Caco-2 (cell line): Measurements from ENCODE around the gene B3GNT4. TPM values are rescaled to one million over a fixed set of nuclear protein-coding genes. Genes with fewer than 3 reads are reported as not detected.

Experiments
- BruUV-seq: library from RNA; stranded (reverse); fragments of 400-500 nt; replicated peaks from 2 replicates; lab custom pipeline; 2021; lab: Mats Ljungman, UMichigan
- CTCF ChIA-PET: fragments of 300-600 bp; sonication (Branson Sonifier 250); formaldehyde crosslinking; loops from one replicate; lab custom pipeline; 2022; ENCODE audit warnings: antibody characterized with exemption; lab: Charles Lee
- POLR2A ChIA-PET: fragments of 300-600 bp; sonication (Branson Sonifier 250); formaldehyde crosslinking; loops from one replicate; lab custom pipeline; 2022; ENCODE audit warnings: antibody characterized with exemption; lab: Charles Lee
- DNase-seq, 2 experiments: peaks; one replicate each; pipeline versions ENCODE4 v3.0.0 to v3.0.0-alpha.2; 2020 to 2022
- H3K27me3 ChIP-seq: replicated peaks from 2 replicates; pipeline ENCODE4 v1.6.0; 2011; ENCODE audit warnings: low read length; ENCODE audit not compliant: control insufficient read depth, insufficient read depth
- H3K36me3 ChIP-seq: 2 replicates; pipeline ENCODE4 v1.5.1; 2011; ENCODE audit warnings: low read length; ENCODE audit not compliant: control insufficient read depth, insufficient read depth
- H3K4me1 ChIP-seq: fragments of 250-450 bp; sonication (Bioruptor Pico); 2 replicates; pipeline ENCODE4 v1.5.1; 2020; ENCODE audit warnings: mild to moderate bottlenecking
- H3K4me3 ChIP-seq: 2 replicates; pipeline ENCODE4 v1.5.1; 2011; ENCODE audit warnings: low read depth, mild to moderate bottlenecking, control low read depth, low read length
- H3K9me3 ChIP-seq: fragments of 250-450 bp; sonication (Bioruptor Pico); 2 replicates; pipeline ENCODE4 v1.5.1; 2020; ENCODE audit warnings: mild to moderate bottlenecking, moderate library complexity
- H3K27ac Mint-ChIP-seq: one replicate; pipeline ENCODE4 v1.8.0; 2022; ENCODE audit warnings: mixed read lengths; ENCODE audit not compliant: unreplicated experiment
- H3K27me3 Mint-ChIP-seq: one replicate; pipeline ENCODE4 v1.8.0; 2022; ENCODE audit warnings: mixed read lengths; ENCODE audit not compliant: insufficient read depth, unreplicated experiment
- H3K36me3 Mint-ChIP-seq: one replicate; pipeline ENCODE4 v1.8.0; 2022; ENCODE audit warnings: mild to moderate bottlenecking, mixed read lengths; ENCODE audit not compliant: insufficient read depth, unreplicated experiment
- H3K4me1 Mint-ChIP-seq: one replicate; pipeline ENCODE4 v1.8.0; 2022; ENCODE audit warnings: low read depth, mixed read lengths; ENCODE audit not compliant: unreplicated experiment
- H3K4me3 Mint-ChIP-seq: one replicate; pipeline ENCODE4 v1.8.0; 2022; ENCODE audit warnings: mild to moderate bottlenecking, moderate library complexity, mixed read lengths; ENCODE audit not compliant: unreplicated experiment
- H3K9me3 Mint-ChIP-seq: one replicate; pipeline ENCODE4 v1.8.0; 2022; ENCODE audit warnings: mixed read lengths; ENCODE audit not compliant: unreplicated experiment
- intact Hi-C: fragments of 100-400 bp; cut with micrococcal nuclease; formaldehyde crosslinking; loops from one replicate; pipeline ENCODE4 v1.10.0; 2022; ENCODE audit not compliant: unreplicated experiment
- total RNA-seq: library from RNA; stranded (reverse); gene quantifications from 2 replicates; pipeline ENCODE4 v1.2.3, GENCODE V29; 2022
- TF ChIP-seq, protein P1 (sequence below), 2 experiments: fragments of 200-600 bp in 1 of 2; IDR thresholded peaks; 1 replicate in 1 of 2; 2 replicates in 1 of 2; pipeline versions ENCODE4 v1.5.1 to v1.8.0; 2011 to 2022; ENCODE audit warnings: antibody characterized with exemption in 1 of 2, control low read depth in 1 of 2, inconsistent platforms in 1 of 2, low read depth in 1 of 2, low read length in 1 of 2, mild to moderate bottlenecking in 1 of 2, moderate library complexity in 1 of 2; ENCODE audit not compliant: insufficient read depth in 1 of 2, severe bottlenecking in 1 of 2, unreplicated experiment in 1 of 2

Gene B3GNT4
- total RNA-seq, 1 experiment from 2014 or later, result 2.2 TPM

DNA sequence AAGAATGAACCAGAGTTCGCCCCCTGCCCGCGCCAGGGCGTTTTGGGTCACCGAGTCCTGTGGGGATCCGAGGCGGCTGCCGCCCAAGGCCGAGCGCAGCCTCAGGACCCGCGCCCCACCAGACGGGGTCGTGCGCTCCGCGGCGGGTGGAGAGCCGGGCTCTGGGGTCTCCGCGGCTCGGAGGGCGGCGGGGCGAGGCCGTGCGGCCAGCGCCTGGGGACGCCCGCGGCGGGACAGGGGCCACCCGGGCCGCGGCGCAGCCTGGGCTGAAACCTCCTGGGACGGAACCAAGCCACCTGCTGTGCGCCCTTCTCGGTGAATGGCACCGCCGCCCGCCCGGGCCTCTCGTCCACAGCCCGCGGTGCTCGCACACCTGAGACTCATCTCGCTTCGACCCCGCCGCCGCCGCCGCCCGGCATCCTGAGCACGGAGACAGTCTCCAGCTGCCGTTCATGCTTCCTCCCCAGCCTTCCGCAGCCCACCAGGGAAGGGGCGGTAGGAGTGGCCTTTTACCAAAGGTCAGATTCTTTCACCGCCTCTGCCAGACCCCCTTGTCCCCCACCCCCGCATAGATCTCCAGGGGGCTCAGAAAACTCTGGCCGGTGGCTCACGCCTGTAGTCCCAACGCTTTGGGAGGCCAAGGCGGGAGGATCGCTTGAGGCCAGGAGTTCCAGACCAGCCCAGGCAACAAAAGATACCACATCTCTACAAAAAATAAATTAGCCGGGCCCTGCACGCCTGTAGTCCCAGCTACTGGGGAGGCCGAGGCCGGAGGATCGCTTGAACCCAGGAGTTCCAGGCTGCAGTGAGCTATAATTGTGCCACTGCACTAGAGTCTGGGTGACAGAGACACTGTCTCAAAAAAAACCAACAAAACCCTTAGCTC is 901 bp downstream of the B3GNT4 start:
- ChIA-PET POLR2A (interaction anchor here (0.6 kb wide), 4 partner anchors 19 to 738 kb away, joined by 3 to 6 read pairs (median 3); partner anchors contain the start of gene LRRC43), CTCF (interaction anchor here (1.0 to 1.1 kb wide), 2 partner anchors 14 to 150 kb away, joined by 5 read pairs; no protein-coding TSS in a partner anchor)
- Histone ChIP-seq H3K4me1 (peaks cover 9% of the 10 kb centered on the region; the same call in 1 of the 2 replicates), H3K36me3 (no peaks in the 10 kb centered on the region; the same call in 1 of the 2 replicates), H3K27me3 (no peaks in the 10 kb centered on the region), H3K4me3 (peak overlapping the region; percentile 67), H3K9me3 (no peaks in the 10 kb centered on the region)
- H3K9me3 Mint-ChIP-seq, result no peaks in the 10 kb centered on the region
- H3K4me3 Mint-ChIP-seq, result peak overlapping the region; percentile 64
- TF ChIP-seq, protein P1, sequence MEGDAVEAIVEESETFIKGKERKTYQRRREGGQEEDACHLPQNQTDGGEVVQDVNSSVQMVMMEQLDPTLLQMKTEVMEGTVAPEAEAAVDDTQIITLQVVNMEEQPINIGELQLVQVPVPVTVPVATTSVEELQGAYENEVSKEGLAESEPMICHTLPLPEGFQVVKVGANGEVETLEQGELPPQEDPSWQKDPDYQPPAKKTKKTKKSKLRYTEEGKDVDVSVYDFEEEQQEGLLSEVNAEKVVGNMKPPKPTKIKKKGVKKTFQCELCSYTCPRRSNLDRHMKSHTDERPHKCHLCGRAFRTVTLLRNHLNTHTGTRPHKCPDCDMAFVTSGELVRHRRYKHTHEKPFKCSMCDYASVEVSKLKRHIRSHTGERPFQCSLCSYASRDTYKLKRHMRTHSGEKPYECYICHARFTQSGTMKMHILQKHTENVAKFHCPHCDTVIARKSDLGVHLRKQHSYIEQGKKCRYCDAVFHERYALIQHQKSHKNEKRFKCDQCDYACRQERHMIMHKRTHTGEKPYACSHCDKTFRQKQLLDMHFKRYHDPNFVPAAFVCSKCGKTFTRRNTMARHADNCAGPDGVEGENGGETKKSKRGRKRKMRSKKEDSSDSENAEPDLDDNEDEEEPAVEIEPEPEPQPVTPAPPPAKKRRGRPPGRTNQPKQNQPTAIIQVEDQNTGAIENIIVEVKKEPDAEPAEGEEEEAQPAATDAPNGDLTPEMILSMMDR (IDR thresholded peaks at IDR 0.05; ENCODE audit: insufficient read depth in 1 of 2, low read depth in 1 of 2, low read length in 1 of 2, severe bottlenecking in 1 of 2, unreplicated experiment in 1 of 2), result no peak
- peak overlapping the region; percentile 42 for H3K27ac Mint-ChIP-seq
- peaks cover 7% of the 10 kb centered on the region for H3K4me1 Mint-ChIP-seq
- intact Hi-C loops, result no loop called here
- H3K36me3 Mint-ChIP-seq, result peaks cover 51% of the 10 kb centered on the region
- H3K27me3 Mint-ChIP-seq, result no peaks in the 10 kb centered on the region
- no TSS peak for BruUV-seq
- DNase-seq, result no peak

DNA sequence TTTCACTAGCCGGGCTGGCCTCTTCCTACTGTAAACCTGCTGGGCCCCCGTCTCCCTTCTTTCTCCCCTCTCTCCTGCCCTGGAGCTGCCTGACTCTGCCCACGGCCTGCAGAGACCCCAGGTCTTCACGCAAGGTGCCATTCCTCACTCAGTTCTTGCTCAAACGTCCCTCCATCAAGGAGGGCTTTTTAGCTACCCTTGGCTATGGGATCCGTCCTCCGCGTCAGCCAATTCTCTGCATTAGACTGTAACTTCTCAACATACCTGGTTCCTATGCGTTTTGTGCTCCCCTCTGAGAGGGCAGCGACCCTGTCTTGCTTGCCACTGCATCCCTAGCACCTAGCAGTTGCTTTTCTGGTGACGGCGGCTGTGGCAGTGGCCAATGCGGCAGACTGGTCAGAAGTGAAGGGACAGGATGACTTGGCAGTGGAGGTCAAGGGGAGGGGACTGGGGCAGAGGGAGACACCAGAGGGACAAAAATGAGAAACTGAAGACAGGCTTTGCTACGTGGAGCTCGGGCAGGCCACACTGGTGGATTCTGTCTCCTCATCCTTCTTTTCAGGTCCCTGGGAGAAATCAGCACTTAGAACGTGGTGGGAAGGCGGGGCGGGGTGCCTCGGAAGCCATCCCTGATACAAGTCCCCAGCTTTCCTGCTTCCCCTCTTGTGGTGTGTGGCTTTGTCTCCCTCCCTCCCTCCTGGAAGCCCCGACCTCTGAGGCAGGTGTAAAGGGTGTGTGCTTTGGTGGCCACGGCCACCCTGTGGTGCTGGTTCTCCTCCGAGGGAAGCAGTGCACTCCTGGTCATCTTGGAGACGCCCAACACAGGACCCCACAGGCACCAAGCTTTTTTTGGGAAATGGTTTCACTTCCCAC is 1.8 kb downstream of the B3GNT4 start:
- H3K4me3 ChIP-seq, result no peak overlapping the region
- ChIA-PET CTCF (interaction anchor here (1.1 kb wide), 1 partner anchor 151 kb away, joined by 5 read pairs; no protein-coding TSS in a partner anchor), POLR2A (interaction anchor here (0.6 kb wide), 1 partner anchor 737 kb away, joined by 3 read pairs; no protein-coding TSS in a partner anchor)
- Mint-ChIP-seq H3K4me1 (peaks cover 7% of the 10 kb centered on the region), H3K36me3 (peaks cover 59% of the 10 kb centered on the region), H3K4me3 (peak overlapping the region; percentile 64), H3K27ac (peak overlapping the region; percentile 42), H3K9me3 (no peaks in the 10 kb centered on the region), H3K27me3 (no peaks in the 10 kb centered on the region)
- TF ChIP-seq, protein P1 (IDR thresholded peaks at IDR 0.05; ENCODE audit: insufficient read depth in 1 of 2, low read depth in 1 of 2, low read length in 1 of 2, severe bottlenecking in 1 of 2, unreplicated experiment in 1 of 2), result no peak
- peaks cover 9% of the 10 kb centered on the region; the same call in 1 of the 2 replicates for H3K4me1 ChIP-seq
- H3K9me3 ChIP-seq, result no peaks in the 10 kb centered on the region
- no peaks in the 10 kb centered on the region for H3K27me3 ChIP-seq
- TSS peak; percentile 24 for BruUV-seq
- H3K36me3 ChIP-seq, result no peaks in the 10 kb centered on the region; the same call in 1 of the 2 replicates
- intact Hi-C loops, result no loop called here
- DNase-seq, result no peak
